ENCODE results near the gene SUPT16H.
"Not testable (repeated sequence)": the region's sequence is repeated elsewhere in the genome, so short reads cannot be mapped to it uniquely, and the experiment has no call there.

Gene SUPT16H

GRCh38 chr14:21383848-21384493 is at the start of gene SUPT16H:
SUPT16H (minus strand) TSS chr14:21384019; CDS start chr14:21383927, 92 bp downstream.
- peak; percentile 92 for DNase-seq

DNA sequence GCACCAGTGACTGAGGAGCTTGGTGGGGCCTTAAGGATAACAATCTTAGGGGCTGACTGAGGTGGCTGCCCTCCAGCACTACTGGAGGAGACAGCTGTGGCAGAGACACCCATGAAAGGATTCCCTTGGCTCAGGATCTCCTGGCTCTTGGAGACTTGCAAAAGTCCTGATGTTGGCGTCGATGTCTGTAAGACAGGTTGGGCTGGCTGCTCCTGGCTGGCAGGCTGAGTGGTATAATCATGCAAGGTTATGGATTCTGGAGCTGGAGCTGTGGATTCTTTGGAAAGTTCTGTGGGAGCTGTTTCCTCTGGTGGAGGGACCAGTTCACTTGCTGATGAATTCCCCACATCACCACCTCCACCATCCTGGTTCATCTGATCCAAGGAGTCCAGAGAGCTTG is 47.3 kb upstream of the SUPT16H start:
- no peak for DNase-seq

DNA sequence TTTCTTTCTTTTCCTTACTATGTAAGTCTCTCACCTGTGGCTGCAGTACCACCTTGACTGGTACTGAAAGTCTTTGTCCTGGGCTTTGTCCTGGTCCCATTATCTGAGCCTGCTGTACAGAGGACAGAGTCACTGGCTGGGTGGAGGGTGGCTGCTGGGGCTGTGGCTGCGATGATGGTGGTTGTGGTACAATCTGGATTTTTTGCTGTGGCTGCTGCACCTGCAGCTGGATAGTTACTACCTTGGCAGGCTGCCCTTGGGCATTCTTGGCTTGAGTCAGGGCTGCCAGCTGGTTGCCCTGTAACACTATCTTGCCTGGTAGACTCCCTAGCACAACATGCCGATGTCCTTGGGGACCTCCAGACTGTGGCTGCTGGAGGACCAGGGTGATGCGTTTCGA is 45.1 kb upstream of the SUPT16H start:
- DNase-seq, result no peak

DNA sequence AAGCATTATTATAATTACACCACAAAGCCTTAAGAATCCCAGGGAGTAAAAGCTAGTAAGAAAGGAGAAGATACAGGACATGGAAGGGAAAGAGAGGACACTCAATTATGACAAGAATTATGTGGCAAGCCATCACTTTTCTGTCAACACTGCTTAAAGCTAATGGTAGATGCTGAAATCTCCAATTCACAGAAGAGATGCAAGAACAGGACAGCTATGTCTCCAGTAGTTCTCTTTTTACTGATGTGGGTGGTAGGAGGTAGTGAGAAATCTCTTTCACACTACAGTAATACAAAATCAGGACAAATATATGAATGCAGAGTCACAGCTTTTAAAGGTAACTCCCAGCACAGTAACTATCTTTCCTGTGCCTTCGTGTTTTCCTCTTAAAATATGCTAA is 42.9 kb upstream of the SUPT16H start:
- no peak for DNase-seq

DNA sequence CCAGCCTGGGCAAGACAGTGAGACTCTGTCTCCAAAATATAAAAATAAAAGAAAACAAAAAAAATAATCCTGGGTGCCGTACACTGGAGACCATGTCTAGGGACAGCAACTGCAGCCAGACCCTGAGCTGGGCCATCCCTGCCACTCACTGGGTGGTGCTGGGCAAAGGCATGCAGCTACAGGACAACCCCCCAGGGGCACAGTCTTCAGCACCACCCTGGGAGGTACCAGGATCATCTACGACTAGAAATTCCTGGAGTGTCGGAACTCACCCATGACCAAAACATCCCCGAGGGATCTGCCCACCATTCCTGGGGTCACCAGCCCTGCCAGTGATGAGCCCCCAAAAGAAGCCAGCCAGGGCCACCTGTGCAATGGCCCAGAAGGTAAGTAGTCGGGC is 35.7 kb upstream of the SUPT16H start:
- no peak for DNase-seq

DNA sequence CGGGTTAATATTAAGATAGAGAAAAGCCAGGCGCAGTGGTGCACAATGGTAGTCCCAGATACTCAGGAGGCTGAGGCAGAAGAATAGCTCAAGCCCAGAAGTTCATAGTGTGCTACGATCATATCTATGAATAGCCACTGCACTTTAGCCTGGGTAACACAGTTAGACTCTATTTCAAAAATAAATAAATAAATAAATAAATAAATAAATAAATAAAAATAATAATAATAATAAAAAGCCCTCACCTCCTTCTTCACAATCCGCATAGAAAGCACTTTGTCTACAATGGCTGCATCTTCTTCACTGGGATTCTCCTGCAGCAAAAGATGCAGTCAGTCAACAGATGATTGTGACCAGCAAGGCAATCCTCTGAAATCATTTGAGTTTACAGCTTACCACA is 31.5 kb upstream of the SUPT16H start:
- DNase-seq, result no peak

DNA sequence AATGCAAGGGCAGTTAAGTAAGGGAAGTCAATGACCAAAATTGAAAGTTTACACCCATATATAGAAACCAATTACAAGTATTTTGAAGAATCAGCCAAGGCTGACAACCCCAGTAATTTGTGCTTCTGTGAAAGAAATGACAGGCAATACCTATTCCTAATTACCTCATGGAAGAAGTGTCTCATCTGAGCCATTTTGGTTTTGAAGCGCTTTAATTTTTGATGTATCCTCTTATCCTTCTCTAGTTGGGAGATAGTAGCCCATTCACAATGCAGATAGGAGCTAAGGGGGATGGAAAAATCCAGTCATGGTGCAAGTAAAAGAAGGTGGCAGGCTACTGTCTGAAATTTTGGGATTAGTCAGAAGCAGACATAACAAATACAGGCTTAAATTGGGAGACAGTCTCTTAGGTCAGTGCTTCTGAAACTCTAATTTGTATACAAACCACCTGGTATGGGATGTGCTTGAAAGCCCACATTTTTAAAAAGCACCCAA is 30.4 kb upstream of the SUPT16H start:
- DNase-seq, result no peak

DNA sequence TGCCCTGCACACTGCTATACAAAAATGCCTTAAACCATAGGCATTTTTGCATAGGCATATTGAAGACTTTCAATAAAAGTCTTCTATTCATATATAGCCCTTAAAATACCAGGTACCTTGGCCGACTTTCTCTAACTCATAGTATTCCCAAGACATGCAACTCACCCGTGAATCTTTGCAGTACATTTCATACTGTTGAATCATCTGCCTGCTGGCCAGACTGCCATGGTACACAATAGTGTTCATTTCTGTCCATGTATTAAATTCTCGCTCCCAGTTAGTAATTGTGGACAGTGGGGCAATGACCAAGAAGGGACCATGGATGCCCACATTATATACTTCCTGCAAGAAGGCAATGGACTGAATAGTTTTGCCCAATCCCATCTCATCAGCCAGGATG is 24.3 kb upstream of the SUPT16H start:
- DNase-seq, result no peak

- no peak for DNase-seq
Observed at GRCh38 chr14:21406213-21406612, 22.4 kb upstream of the SUPT16H start.

GRCh38 chr14:21405097-21405496 is 21.3 kb upstream of the SUPT16H start:
- no peak for DNase-seq

DNA sequence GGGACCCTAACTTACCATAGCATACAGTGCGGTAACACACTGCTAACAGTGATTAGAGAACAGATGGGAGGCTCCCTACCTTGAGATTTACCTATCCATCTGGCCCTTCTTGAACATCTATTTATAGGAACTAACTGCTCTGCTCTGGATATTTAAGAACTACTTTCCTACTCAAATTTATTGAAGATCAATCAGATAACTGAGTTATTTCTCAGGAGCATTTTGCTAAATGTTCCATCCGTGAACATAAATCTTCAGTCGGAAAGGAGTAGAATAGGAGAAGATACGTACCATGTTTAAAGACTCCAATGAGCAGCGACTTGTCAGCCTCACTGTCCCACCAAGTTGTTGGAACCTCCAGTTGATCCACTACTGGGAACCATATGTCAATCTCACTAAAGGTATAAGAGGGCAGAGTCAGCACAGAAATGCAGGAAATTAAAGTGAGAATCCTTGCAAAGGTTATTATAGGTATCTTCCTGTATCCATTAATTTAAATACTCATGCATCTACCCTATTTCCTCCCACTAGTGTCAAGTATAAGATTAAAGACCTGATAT is 15.6 kb upstream of the SUPT16H start:
- no peak for DNase-seq

GRCh38 chr14:21398901-21399300 is 15.1 kb upstream of the SUPT16H start:
- no peak for DNase-seq

DNA sequence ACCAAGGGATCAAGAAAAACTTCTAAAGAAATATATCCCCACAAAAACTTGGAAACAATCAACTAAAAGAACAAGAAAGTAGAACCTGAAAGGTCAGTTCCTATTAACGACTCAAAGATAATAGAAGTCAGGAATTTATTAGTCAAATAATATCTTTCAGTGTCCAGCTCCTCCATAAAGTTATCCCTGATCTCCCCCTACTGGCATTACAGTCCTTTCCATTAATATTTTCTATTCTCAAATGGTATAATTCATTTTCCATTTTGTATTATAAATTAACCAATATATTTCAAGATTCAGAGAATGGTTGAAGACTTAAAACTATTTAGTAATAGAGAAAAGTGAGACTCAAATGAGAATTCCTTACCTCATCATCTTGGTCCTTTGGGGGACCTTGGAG is 11.6 kb upstream of the SUPT16H start:
- DNase-seq, result no peak

DNA sequence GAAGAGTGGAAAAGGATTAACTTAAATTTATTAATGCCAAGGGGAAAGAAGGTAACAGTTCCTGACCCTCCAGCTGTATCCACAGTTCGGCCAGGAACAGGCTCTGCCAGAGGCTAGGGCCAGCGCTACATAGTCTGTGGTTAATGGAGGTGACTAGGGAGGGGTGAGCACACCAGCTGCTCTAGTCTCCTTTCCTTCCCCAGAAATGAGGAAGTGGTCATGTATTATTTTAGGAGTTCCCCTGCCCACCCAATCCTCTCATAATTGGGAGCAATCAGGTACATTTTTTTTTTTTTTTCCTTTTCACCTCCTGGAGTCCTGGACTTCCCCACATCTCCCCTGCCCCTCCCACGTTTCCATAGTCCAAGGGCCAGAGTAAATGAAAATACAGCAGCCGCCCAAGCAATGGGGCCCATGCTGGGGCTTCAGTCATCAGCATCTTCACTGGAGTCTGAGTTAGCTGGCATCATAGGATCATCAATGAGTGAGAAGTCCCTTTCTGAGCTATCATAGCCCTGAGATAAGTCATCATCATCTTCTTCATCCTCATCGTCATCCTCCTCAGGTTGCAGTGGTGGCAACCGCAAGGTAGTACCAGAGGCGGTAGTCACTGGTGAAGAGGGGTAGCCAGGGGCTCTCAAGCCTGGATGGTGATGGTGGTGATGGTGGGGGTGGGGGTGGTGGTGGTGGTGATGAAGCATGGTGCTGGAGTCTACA is 1.5 kb upstream of the SUPT16H start:
- peak; percentile 27 for DNase-seq

GRCh38 chr14:21384494-21384851 is 654 bp upstream of the SUPT16H start:
- DNase-seq, result peak; percentile 19

DNA sequence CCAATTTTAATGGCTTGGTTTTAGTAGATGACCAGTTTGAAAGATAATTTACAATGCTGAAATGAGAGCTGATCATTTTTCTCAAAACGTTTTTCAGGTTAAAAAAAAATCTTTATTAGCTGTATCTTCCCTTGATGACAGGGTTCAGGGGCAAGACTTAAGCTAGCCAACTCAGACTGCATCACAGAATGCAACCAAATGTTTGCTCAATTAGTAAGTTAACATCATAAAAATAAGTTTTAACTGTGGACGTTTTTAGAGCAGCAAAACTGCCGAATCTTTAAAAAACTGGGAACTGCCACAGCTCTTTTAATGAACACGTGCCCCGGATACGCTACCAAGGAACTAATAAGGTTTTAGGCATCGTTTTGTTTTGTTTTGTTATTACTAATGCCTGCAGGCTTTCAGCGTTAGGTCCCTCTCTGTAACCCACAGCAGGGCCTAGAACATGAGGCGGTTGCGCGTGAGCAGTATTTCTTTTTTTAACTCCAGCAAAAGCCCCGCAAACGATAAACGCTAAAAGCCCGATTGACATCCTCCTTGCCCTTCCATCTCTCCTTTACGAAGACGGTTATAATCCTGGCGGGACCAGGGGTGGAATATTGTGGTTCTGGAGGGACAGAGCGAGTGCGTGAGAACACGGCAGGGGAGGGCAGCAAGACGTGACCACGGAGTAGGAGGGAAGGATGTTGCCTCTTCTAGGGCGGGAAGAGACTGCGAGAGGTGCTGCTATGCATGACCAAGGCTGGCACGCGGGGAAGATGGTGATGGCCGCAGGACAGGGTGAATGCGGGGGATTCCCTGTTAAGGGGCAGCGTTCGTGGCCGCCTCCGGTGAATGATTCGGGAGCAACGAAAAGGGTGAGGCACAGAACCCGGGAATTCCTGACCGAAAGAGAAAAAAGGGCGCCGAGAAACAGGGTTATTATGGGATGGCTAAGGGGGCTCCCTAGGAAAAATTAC is 652 bp downstream of the SUPT16H start:
- DNase-seq, result peak; percentile 23

- DNase-seq, result no peak
Observed at GRCh38 chr14:21382095-21382494, 1.7 kb downstream of the SUPT16H start.

- DNase-seq, result no peak
Observed at GRCh38 chr14:21379338-21379737, 4.5 kb downstream of the SUPT16H start.

GRCh38 chr14:21373980-21374379 is 9.8 kb downstream of the SUPT16H start:
- no peak for DNase-seq

GRCh38 chr14:21372814-21373213 is 11.0 kb downstream of the SUPT16H start:
- not testable (repeated sequence) for DNase-seq

- DNase-seq, result no peak
Observed at GRCh38 chr14:21369949-21370679, 13.7 kb downstream of the SUPT16H start.

DNA sequence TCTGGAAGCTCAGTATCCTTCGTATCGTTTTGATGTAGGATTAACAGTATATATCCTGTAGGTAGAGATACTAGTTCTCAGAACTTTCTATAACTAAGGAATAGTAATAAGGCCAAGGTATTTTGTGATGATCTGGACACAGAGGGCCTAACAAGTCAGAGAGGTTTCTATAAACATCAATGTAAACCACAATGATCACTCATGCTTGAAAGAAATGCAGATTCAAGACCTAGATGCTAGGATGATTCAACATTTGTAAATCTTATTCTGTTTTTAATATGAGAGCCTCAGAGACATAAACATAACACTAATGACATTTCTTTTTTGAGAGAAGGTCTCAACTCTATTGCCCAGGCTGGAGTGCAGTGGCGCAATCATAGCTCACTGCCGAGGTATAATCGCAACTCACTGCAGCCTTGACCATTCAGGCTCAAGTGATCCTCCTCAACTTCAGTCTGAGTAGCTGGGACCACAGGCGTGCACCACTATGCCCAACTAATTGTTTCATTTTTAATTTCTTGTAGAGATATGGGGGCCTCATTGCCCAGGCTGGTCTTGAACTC is 16.2 kb downstream of the SUPT16H start:
- DNase-seq, result no peak
